DND-41 (cell line): ENCODE measurements around the gene SGMS1.
"Not testable (repeated sequence)": the region's sequence is repeated elsewhere in the genome, so short reads cannot be mapped to it uniquely, and the experiment has no call there.

Source experiments
- CTCF ChIP-seq: IDR thresholded peaks from 2 replicates; pipeline ENCODE4 v1.5.1; 2012; ENCODE audit warnings: borderline replicate concordance, low read length, moderate library complexity, mild to moderate bottlenecking; ENCODE audit not compliant: poor library complexity, severe bottlenecking; ENCODE audit errors: extremely low read depth
- EZH2 ChIP-seq: IDR thresholded peaks from 3 replicates; pipeline ENCODE4 v1.6.1; 2012; ENCODE audit warnings: borderline replicate concordance, low read depth, mild to moderate bottlenecking, moderate library complexity, low read length, inconsistent platforms; ENCODE audit not compliant: severe bottlenecking

- TF ChIP-seq CTCF, EZH2: not testable (repeated sequence)
Measured at GRCh38 chr10:50366421-50366820, 257.3 kb downstream of the SGMS1 start.
